ENCODE measurements around the gene APOBEC4. TPM values are rescaled to one million over a fixed set of nuclear protein-coding genes. Genes with fewer than 3 reads are reported as not detected.

APOBEC4 gene
- polyA plus RNA-seq, 1 donor from 2014 or later = not detected

DNA sequence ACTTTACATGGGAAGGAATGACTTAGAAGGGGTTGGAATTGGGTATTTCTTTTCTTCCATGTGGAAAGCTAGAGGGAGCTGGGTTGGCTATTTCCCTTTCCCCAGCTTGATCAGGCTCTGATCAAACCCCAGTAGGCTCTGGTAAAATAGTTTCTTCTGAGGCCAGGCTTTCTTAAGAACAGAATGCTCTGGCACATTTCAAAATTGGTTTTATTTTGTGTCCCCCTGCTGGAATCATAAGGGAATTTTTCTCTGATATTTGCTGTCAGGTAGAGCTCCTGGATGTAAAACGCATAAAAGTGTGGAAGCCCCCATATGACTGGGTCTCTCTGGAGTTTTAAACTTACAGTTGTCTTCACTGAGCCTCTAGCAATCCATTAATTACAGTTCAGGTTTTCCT lies 17.1 kb upstream of the APOBEC4 start:
- H4K20me1 ChIP-seq (ENCODE audit: insufficient read depth) = no peaks in the 10 kb centered on the region
- H3K9ac ChIP-seq (ENCODE audit: low read length) = no peak overlapping the region
- H3K27me3 ChIP-seq (ENCODE audit: insufficient read depth, low read depth, low read length) = no peaks in the 10 kb centered on the region
- peaks cover 5% of the 10 kb centered on the region for H3K9me3 ChIP-seq (ENCODE audit: low read length)
- H3K36me3 ChIP-seq (ENCODE audit: insufficient read depth, low read length) = no peaks in the 10 kb centered on the region
- TF ChIP-seq POLR2AphosphoS5 (IDR thresholded peaks at IDR 0.05) = no peak
- TF ChIP-seq EZH2 (IDR thresholded peaks at IDR 0.05; ENCODE audit: borderline replicate concordance, insufficient read depth, low read length, poor library complexity, severe bottlenecking) = no peak
- TF ChIP-seq, protein P1, sequence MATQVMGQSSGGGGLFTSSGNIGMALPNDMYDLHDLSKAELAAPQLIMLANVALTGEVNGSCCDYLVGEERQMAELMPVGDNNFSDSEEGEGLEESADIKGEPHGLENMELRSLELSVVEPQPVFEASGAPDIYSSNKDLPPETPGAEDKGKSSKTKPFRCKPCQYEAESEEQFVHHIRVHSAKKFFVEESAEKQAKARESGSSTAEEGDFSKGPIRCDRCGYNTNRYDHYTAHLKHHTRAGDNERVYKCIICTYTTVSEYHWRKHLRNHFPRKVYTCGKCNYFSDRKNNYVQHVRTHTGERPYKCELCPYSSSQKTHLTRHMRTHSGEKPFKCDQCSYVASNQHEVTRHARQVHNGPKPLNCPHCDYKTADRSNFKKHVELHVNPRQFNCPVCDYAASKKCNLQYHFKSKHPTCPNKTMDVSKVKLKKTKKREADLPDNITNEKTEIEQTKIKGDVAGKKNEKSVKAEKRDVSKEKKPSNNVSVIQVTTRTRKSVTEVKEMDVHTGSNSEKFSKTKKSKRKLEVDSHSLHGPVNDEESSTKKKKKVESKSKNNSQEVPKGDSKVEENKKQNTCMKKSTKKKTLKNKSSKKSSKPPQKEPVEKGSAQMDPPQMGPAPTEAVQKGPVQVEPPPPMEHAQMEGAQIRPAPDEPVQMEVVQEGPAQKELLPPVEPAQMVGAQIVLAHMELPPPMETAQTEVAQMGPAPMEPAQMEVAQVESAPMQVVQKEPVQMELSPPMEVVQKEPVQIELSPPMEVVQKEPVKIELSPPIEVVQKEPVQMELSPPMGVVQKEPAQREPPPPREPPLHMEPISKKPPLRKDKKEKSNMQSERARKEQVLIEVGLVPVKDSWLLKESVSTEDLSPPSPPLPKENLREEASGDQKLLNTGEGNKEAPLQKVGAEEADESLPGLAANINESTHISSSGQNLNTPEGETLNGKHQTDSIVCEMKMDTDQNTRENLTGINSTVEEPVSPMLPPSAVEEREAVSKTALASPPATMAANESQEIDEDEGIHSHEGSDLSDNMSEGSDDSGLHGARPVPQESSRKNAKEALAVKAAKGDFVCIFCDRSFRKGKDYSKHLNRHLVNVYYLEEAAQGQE (IDR thresholded peaks at IDR 0.05; ENCODE audit: borderline replicate concordance) = no peak
- TF ChIP-seq TAF1 (IDR thresholded peaks at IDR 0.05; ENCODE audit: low read depth) = no peak
- TF ChIP-seq SMC3 (conservative IDR thresholded peaks at IDR 0.05; ENCODE audit: poor library complexity) = no peak
- TF ChIP-seq MXI1 (conservative IDR thresholded peaks at IDR 0.05; ENCODE audit: poor library complexity, severe bottlenecking) = no peak
- TF ChIP-seq, protein P2, sequence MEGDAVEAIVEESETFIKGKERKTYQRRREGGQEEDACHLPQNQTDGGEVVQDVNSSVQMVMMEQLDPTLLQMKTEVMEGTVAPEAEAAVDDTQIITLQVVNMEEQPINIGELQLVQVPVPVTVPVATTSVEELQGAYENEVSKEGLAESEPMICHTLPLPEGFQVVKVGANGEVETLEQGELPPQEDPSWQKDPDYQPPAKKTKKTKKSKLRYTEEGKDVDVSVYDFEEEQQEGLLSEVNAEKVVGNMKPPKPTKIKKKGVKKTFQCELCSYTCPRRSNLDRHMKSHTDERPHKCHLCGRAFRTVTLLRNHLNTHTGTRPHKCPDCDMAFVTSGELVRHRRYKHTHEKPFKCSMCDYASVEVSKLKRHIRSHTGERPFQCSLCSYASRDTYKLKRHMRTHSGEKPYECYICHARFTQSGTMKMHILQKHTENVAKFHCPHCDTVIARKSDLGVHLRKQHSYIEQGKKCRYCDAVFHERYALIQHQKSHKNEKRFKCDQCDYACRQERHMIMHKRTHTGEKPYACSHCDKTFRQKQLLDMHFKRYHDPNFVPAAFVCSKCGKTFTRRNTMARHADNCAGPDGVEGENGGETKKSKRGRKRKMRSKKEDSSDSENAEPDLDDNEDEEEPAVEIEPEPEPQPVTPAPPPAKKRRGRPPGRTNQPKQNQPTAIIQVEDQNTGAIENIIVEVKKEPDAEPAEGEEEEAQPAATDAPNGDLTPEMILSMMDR (IDR thresholded peaks at IDR 0.05; ENCODE audit: poor library complexity, severe bottlenecking) = no peak
- no peak for TF ChIP-seq RAD21 (conservative IDR thresholded peaks at IDR 0.05)
- TF ChIP-seq EP300 (conservative IDR thresholded peaks at IDR 0.05; ENCODE audit: poor library complexity, severe bottlenecking) = no peak
- H2AFZ ChIP-seq (ENCODE audit: low read depth, low read length) = no peak overlapping the region
- H3F3A ChIP-seq (ENCODE audit: insufficient read depth, low read length, poor library complexity, severe bottlenecking) = no peaks in the 10 kb centered on the region
- H3K4me3 ChIP-seq (ENCODE audit: low read length) = no peak overlapping the region
- H3K9me2 ChIP-seq (ENCODE audit: insufficient read depth, low read length) = no peaks in the 10 kb centered on the region
- no peaks in the 10 kb centered on the region for H3K79me2 ChIP-seq (replicated peaks; ENCODE audit: insufficient read depth, low read length)
- no peak overlapping the region for H3K27ac ChIP-seq (ENCODE audit: low read length)
- H3K4me2 ChIP-seq (ENCODE audit: low read length) = no peak overlapping the region

DNA sequence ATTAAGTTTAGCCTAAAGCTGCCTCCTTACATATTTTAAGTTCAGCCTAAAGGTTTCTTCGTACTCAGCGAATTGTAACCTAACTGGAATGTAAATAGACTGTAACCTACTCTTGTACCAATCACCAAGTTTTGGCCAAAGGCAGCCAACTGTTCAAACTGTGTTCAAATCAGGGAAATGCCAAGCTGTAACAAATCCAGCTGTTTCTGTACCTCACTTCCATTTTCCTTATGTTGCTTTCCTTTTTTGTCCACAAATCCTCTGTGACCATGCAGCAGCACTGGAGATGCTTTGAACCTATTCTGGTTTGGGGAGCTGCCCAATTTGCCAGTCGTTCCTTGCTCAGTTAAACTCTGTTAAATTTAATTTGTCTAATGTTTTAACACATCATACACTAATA lies 3.2 kb upstream of the APOBEC4 start:
- Histone ChIP-seq H3K27me3 (ENCODE audit: insufficient read depth, low read depth, low read length) (no peaks in the 10 kb centered on the region), H3K4me2 (ENCODE audit: low read length) (no peak overlapping the region), H3K9me3 (ENCODE audit: low read length) (no peaks in the 10 kb centered on the region), H3K4me3 (ENCODE audit: low read length) (no peak overlapping the region), H3K36me3 (ENCODE audit: insufficient read depth, low read length) (no peaks in the 10 kb centered on the region), H4K20me1 (ENCODE audit: insufficient read depth) (no peaks in the 10 kb centered on the region), H3K9ac (ENCODE audit: low read length) (no peak overlapping the region), H3K27ac (ENCODE audit: low read length) (no peak overlapping the region), H2AFZ (ENCODE audit: low read depth, low read length) (no peak overlapping the region), H3F3A (ENCODE audit: insufficient read depth, low read length, poor library complexity, severe bottlenecking) (no peaks in the 10 kb centered on the region), H3K79me2 (replicated peaks; ENCODE audit: insufficient read depth, low read length) (no peaks in the 10 kb centered on the region), H3K9me2 (ENCODE audit: insufficient read depth, low read length) (no peaks in the 10 kb centered on the region)
- TF ChIP-seq TAF1 (IDR thresholded peaks at IDR 0.05; ENCODE audit: low read depth) (no peak), EZH2 (IDR thresholded peaks at IDR 0.05; ENCODE audit: borderline replicate concordance, insufficient read depth, low read length, poor library complexity, severe bottlenecking) (no peak), MXI1 (conservative IDR thresholded peaks at IDR 0.05; ENCODE audit: poor library complexity, severe bottlenecking) (no peak), SMC3 (conservative IDR thresholded peaks at IDR 0.05; ENCODE audit: poor library complexity) (no peak), RAD21 (conservative IDR thresholded peaks at IDR 0.05) (no peak), EP300 (conservative IDR thresholded peaks at IDR 0.05; ENCODE audit: poor library complexity, severe bottlenecking) (no peak), POLR2AphosphoS5 (IDR thresholded peaks at IDR 0.05) (no peak)
- TF ChIP-seq, protein P2 (IDR thresholded peaks at IDR 0.05; ENCODE audit: poor library complexity, severe bottlenecking) = no peak
- TF ChIP-seq, protein P1 (IDR thresholded peaks at IDR 0.05; ENCODE audit: borderline replicate concordance) = no peak

Measured in neural cell (in vitro differentiated cells).